Ishikawa (cell line): ENCODE measurements around the gene DLGAP3.

Experiments
- EGR1 ChIP-seq: IDR thresholded peaks from 2 replicates; pipeline ENCODE4 v1.6.1; 2012
- EP300 ChIP-seq: IDR thresholded peaks from 2 replicates; pipeline ENCODE4 v1.6.1; 2012; ENCODE audit warnings: borderline replicate concordance
- FOXM1 ChIP-seq: IDR thresholded peaks from 2 replicates; pipeline ENCODE4 v1.6.1; 2012; ENCODE audit warnings: low read depth, borderline replicate concordance
- NFIC ChIP-seq: IDR thresholded peaks from 2 replicates; pipeline ENCODE4 v1.6.1; 2012
- RAD21 ChIP-seq: IDR thresholded peaks from 2 replicates; pipeline ENCODE4 v1.6.1; 2012; ENCODE audit warnings: low read depth
- TAF1 ChIP-seq: IDR thresholded peaks from 2 replicates; pipeline ENCODE4 v1.6.1; 2012; ENCODE audit warnings: low read depth, mild to moderate bottlenecking
- TCF12 ChIP-seq: IDR thresholded peaks from 2 replicates; pipeline ENCODE4 v1.6.1; 2012; ENCODE audit warnings: low read depth
- YY1 ChIP-seq: IDR thresholded peaks from 2 replicates; pipeline ENCODE4 v1.6.1; 2012; ENCODE audit warnings: low read depth
- ZBTB7A ChIP-seq: IDR thresholded peaks from 2 replicates; pipeline ENCODE4 v1.6.1; 2012; ENCODE audit warnings: low read depth
- TF ChIP-seq, protein P1 (sequence below): IDR thresholded peaks from 2 replicates; pipeline ENCODE4 v1.6.1; 2012
- TF ChIP-seq, protein P2 (sequence below): IDR thresholded peaks from 2 replicates; pipeline ENCODE4 v1.6.1; 2012

DLGAP3 gene

DNA sequence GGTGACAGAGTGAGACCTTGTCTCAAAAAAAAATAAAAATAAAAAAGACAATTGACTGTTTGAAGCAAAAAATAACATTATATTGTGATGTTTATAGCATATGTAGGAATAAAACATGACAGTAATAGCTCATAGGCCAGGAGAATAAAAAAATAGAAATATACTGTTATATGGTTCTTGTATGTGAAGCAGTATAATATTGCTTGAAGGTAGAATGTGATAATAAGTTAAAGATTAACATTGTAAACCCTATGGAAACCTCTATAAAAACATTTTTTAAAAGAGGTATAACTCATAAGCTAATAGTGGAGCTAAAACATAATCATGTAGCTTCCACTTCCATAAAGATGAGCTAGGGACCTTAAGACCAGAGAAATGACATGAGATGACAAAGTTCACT, 113.1 kb downstream of the DLGAP3 start:
- TF ChIP-seq YY1 (no peak), TAF1 (no peak), EP300 (no peak), ZBTB7A (no peak), NFIC (no peak), RAD21 (no peak), EGR1 (no peak), FOXM1 (no peak), TCF12 (no peak)
- TF ChIP-seq, protein P1, sequence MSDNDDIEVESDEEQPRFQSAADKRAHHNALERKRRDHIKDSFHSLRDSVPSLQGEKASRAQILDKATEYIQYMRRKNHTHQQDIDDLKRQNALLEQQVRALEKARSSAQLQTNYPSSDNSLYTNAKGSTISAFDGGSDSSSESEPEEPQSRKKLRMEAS: no peak
- TF ChIP-seq, protein P2, sequence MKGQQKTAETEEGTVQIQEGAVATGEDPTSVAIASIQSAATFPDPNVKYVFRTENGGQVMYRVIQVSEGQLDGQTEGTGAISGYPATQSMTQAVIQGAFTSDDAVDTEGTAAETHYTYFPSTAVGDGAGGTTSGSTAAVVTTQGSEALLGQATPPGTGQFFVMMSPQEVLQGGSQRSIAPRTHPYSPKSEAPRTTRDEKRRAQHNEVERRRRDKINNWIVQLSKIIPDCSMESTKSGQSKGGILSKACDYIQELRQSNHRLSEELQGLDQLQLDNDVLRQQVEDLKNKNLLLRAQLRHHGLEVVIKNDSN: no peak
